ENCODE results near the gene PDIK1L.

Gene PDIK1L

GRCh38 chr1:26164861-26165842 is 53.5 kb downstream of the PDIK1L start:
- TF ChIP-seq GABPA (IDR thresholded peaks at IDR 0.05; ENCODE audit: low read depth) (no peak), SPI1 (IDR thresholded peaks at IDR 0.05; ENCODE audit: borderline replicate concordance, low read depth) (no peak), POLR2AphosphoS5 (IDR thresholded peaks at IDR 0.05; ENCODE audit: low read depth) (no peak), REST (IDR thresholded peaks at IDR 0.05; ENCODE audit: insufficient replicate concordance, low read depth) (no peak), CTCF (IDR thresholded peaks at IDR 0.05; ENCODE audit: insufficient read depth, low read length) (no peak)
- DNase-seq (ENCODE audit: low read depth in 1 of 2, low spot score in 1 of 2), result no peak
- H3K27me3 ChIP-seq (ENCODE audit: insufficient read depth, poor library complexity, severe bottlenecking), result peaks cover 3% of the 10 kb centered on the region
- no peak overlapping the region for H3K4me3 ChIP-seq (replicated peaks; ENCODE audit: insufficient read depth, low read length)
- no peak overlapping the region for H3K27ac ChIP-seq (replicated peaks)

DNA sequence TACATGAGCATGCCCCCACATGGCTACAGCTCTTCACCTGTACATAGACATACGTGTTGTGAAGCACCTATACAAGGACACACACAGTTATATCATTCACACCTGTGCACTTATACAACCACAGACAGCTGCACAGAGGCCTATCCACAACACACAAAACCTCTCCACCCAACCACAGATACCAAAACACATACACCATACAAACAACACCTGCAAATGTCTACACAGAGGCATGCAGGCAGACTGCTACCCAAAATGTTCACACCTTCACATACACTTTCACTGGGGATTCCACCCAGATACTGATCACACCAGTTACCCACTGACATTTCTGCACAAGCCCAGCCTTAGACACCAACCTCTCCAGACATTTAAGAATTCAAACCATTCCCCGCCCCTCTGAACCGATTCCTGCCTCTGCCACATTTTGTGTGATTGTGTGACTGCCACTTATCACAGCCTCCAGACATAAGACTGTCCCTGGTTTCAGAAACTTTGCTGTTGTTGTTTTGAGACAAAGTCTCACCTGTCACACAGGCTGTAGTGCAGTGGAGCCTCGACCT is 55.2 kb downstream of the PDIK1L start:
- TF ChIP-seq GABPA (IDR thresholded peaks at IDR 0.05; ENCODE audit: low read depth) (no peak), CTCF (IDR thresholded peaks at IDR 0.05; ENCODE audit: insufficient read depth, low read length) (no peak), REST (IDR thresholded peaks at IDR 0.05; ENCODE audit: insufficient replicate concordance, low read depth) (no peak), POLR2AphosphoS5 (IDR thresholded peaks at IDR 0.05; ENCODE audit: low read depth) (no peak), SPI1 (IDR thresholded peaks at IDR 0.05; ENCODE audit: borderline replicate concordance, low read depth) (no peak)
- DNase-seq (ENCODE audit: low read depth in 1 of 2, low spot score in 1 of 2), result no peak
- Histone ChIP-seq H3K27me3 (ENCODE audit: insufficient read depth, poor library complexity, severe bottlenecking) (peaks cover 3% of the 10 kb centered on the region), H3K4me3 (replicated peaks; ENCODE audit: insufficient read depth, low read length) (no peak overlapping the region), H3K27ac (replicated peaks) (no peak overlapping the region)

DNA sequence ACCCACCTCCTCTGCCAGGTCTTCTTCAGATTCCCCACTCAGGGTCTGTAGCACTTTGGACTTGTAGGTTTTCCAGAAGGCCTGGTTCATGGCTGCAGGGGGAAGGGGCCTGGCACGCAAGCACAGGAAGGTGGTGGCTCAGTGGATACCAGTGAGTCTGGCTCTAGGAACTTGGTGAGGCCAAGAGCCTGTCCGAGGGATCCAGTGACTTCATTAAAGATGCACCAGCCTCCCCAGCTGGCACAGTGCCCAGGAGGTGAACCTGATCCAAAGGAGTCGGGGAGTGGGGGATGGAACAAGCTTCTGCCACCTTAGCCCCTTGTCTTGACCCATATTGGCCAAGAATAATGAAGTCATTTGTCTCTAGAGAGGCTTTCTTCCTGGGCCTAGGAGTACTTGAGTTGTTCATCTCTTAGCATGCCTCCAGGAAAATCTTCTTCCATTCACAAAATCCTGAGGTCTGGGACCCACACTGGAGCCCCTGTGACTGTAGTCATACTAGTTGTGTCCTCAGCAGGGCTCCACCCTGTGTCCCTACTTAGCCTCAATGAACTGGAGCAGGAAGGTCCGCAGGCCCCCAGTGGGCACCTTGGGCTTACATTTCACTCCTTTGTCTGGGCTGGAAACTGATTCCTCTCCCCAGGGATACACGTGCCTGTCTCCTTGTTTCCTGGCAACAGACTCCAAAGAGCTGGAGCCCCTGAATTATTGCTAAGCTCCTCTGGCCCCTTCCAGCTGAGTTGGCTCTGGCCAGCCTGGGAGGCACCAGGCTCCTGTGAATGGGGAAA is 57.0 kb downstream of the PDIK1L start, which contains the start of gene C1orf232:
TSS of gene C1orf232 (minus strand) at position 554 of the 788 bp plus-strand sequence. CDS start at position 90, 464 bp downstream.
- Histone ChIP-seq H3K27me3 (ENCODE audit: insufficient read depth, poor library complexity, severe bottlenecking) (no peaks in the 10 kb centered on the region), H3K4me3 (replicated peaks; ENCODE audit: insufficient read depth, low read length) (peak within 1 kb of the TSS; percentile 96), H3K27ac (replicated peaks) (peak within 1 kb of the TSS; percentile 79)
- no peak for DNase-seq (ENCODE audit: low read depth in 1 of 2, low spot score in 1 of 2)
- no peak for TF ChIP-seq REST (IDR thresholded peaks at IDR 0.05; ENCODE audit: insufficient replicate concordance, low read depth)
